Endothelial cell of umbilical vein (primary cell): ENCODE measurements around the gene VTI1A. TPM values are rescaled to one million over a fixed set of nuclear protein-coding genes. Genes with fewer than 3 reads are reported as not detected.

Experiments
- BruUV-seq: library from RNA; stranded (reverse); fragments of 400-500 nt; replicated peaks from 2 replicates; lab custom pipeline; 2021; lab: Mats Ljungman, UMichigan
- CTCF ChIA-PET: fragments of 300-600, 350-600 bp; sonication (Branson Sonifier 250); formaldehyde crosslinking; loops from one replicate; lab custom pipeline; 2021; ENCODE audit warnings: antibody characterized with exemption, inconsistent platforms; lab: Charles Lee
- POLR2A ChIA-PET: fragments of 300-600, 350-600 bp; sonication (Branson Sonifier 250); formaldehyde crosslinking; loops from one replicate; lab custom pipeline; 2021; ENCODE audit warnings: antibody characterized with exemption, inconsistent platforms; lab: Charles Lee
- DNase-seq: peaks from one replicate; pipeline ENCODE4 v3.0.0-alpha.2; 2011; ENCODE audit warnings: low read depth, low spot score
- FAIRE-seq: peaks from 2 replicates; lab custom pipeline; 2011; peaks lifted over from hg19 to GRCh38; lab: Jason Lieb, UNC
- H2AFZ ChIP-seq: 2 replicates; pipeline ENCODE4 v1.6.0; 2012; ENCODE audit warnings: low read depth, low read length, control low read depth, inconsistent platforms
- H3K27ac ChIP-seq: 2 replicates; pipeline ENCODE4 v1.5.1; 2011; ENCODE audit warnings: low read depth, mild to moderate bottlenecking, control low read depth, low read length, moderate library complexity; ENCODE audit not compliant: insufficient read depth
- H3K27me3 ChIP-seq, 2 experiments: 2 replicates each; pipeline versions ENCODE4 v1.6.0 to v1.6.1; 2011; ENCODE audit warnings: low read length in 2 of 2, mixed read lengths in 1 of 2; ENCODE audit not compliant: control insufficient read depth in 2 of 2, insufficient read depth in 2 of 2
- H3K36me3 ChIP-seq, 2 experiments: 2 replicates in 1 of 2; 3 replicates in 1 of 2; pipeline ENCODE4 v1.5.1; 2011; ENCODE audit warnings: low read length in 2 of 2, mild to moderate bottlenecking in 1 of 2, moderate library complexity in 1 of 2; ENCODE audit not compliant: control insufficient read depth in 2 of 2, insufficient read depth in 2 of 2; ENCODE audit errors: extremely low read depth in 1 of 2
- H3K4me1 ChIP-seq: 3 replicates; pipeline ENCODE4 v1.5.1; 2011; ENCODE audit warnings: mild to moderate bottlenecking, low read length; ENCODE audit not compliant: control insufficient read depth, insufficient read depth; ENCODE audit errors: extremely low read depth
- H3K4me2 ChIP-seq: 2 replicates; pipeline ENCODE4 v1.6.1; 2011; ENCODE audit warnings: low read length, control low read depth, mixed read lengths; ENCODE audit not compliant: insufficient read depth
- H3K4me3 ChIP-seq, 3 experiments: fragments of 200-600 bp in 1 of 3; sonication (generic), shearing (Covaris generic) in 1 of 3; replicated peaks in 1 of 3; 2 replicates each; pipeline ENCODE4 v1.5.1; 2011 to 2016; ENCODE audit warnings: control low read depth in 3 of 3, low read length in 3 of 3, mild to moderate bottlenecking in 2 of 3, inconsistent platforms in 1 of 3, low read depth in 1 of 3, moderate library complexity in 1 of 3; ENCODE audit not compliant: insufficient read depth in 1 of 3
- H3K79me2 ChIP-seq: 2 replicates; pipeline ENCODE4 v1.6.0; 2012; ENCODE audit warnings: low read length, inconsistent platforms; ENCODE audit not compliant: control insufficient read depth, insufficient read depth
- H3K9ac ChIP-seq: replicated peaks from 2 replicates; pipeline ENCODE3; 2011; ENCODE audit warnings: low read length, control low read depth; ENCODE audit not compliant: insufficient read depth; ENCODE audit errors: extremely low read depth
- H3K9me1 ChIP-seq: replicated peaks from 3 replicates; pipeline ENCODE4 v1.6.0; 2011; ENCODE audit warnings: mild to moderate bottlenecking, low read length; ENCODE audit not compliant: control insufficient read depth, insufficient read depth; ENCODE audit errors: extremely low read depth
- H3K9me3 ChIP-seq: replicated peaks from 2 replicates; pipeline ENCODE4 v1.5.1; 2012; ENCODE audit warnings: low read length, inconsistent platforms; ENCODE audit not compliant: control insufficient read depth, insufficient read depth
- H4K20me1 ChIP-seq: replicated peaks from 2 replicates; pipeline ENCODE3; 2011; ENCODE audit warnings: mild to moderate bottlenecking, low read length; ENCODE audit not compliant: control insufficient read depth, insufficient read depth; ENCODE audit errors: extremely low read depth
- EZH2 ChIP-seq: IDR thresholded peaks from 2 replicates; pipeline ENCODE4 v1.6.1; 2012; ENCODE audit warnings: borderline replicate concordance, low read depth, mild to moderate bottlenecking, moderate library complexity, low read length, inconsistent platforms; ENCODE audit not compliant: severe bottlenecking
- FOS ChIP-seq: IDR thresholded peaks from 2 replicates; pipeline ENCODE4 v1.6.1; 2011; ENCODE audit warnings: mild to moderate bottlenecking, low read length, moderate library complexity, borderline replicate concordance; ENCODE audit not compliant: insufficient read depth
- GATA2 ChIP-seq: IDR thresholded peaks from 2 replicates; pipeline ENCODE4 v1.7.0; 2011; ENCODE audit warnings: low read depth, mild to moderate bottlenecking, moderate library complexity, mixed read lengths, low read length; ENCODE audit not compliant: insufficient read length, insufficient read depth
- JUN ChIP-seq: IDR thresholded peaks from 2 replicates; pipeline ENCODE4 v1.6.1; 2011; ENCODE audit warnings: borderline replicate concordance, low read depth; ENCODE audit not compliant: insufficient read length, insufficient read depth
- MYC ChIP-seq: IDR thresholded peaks from one replicate; pipeline ENCODE4 v1.6.1; 2011; ENCODE audit warnings: mild to moderate bottlenecking, low read depth, low read length
- POLR2A ChIP-seq: IDR thresholded peaks from 2 replicates; pipeline ENCODE4 v1.6.1; 2012; ENCODE audit warnings: low read depth, mild to moderate bottlenecking, control low read depth, low read length
- POLR2AphosphoS5 ChIP-seq: IDR thresholded peaks from 2 replicates; pipeline ENCODE4 v1.6.1; 2012; ENCODE audit warnings: low read depth, mild to moderate bottlenecking, control low read depth, low read length, moderate library complexity; ENCODE audit not compliant: insufficient read depth
- dilution Hi-C: fragments of 300-500 bp; cut with MboI; formaldehyde crosslinking; loops from one replicate; pipeline ENCODE4 v1.15.0; 2019; ENCODE audit warnings: low sequenced_read_pairs; ENCODE audit not compliant: extremely low pct_ligation_motif_present
- intact Hi-C: fragments of 100-400 bp; cut with micrococcal nuclease; formaldehyde crosslinking; loops from one replicate; pipeline ENCODE4 v1.10.0; 2022
- polyA plus RNA-seq, 4 experiments: library from polyadenylated mRNA; depleted of rRNA in 3 of 4; stranded (reverse) in 3 of 4; unstranded in 1 of 4; fragments of >200 nt; gene quantifications; 2 replicates each; pipeline versions ENCODE4 v1.2.1 to v1.2.3, GENCODE V29; 2011 to 2012; ENCODE audit warnings: missing spikeins in 1 of 4
- total RNA-seq: library from RNA; stranded (reverse); gene quantifications from 2 replicates; pipeline ENCODE4 v1.2.3, GENCODE V29; 2021
- TF ChIP-seq, protein P1 (sequence below), 2 donors: IDR thresholded peaks; 1 replicate in 1 of 2; 2 replicates in 1 of 2; pipeline ENCODE4 v1.5.1; 2011; ENCODE audit warnings: low read length in 2 of 2, mild to moderate bottlenecking in 2 of 2, moderate library complexity in 2 of 2, control low read depth in 1 of 2, inconsistent platforms in 1 of 2, low read depth in 1 of 2; ENCODE audit not compliant: insufficient read depth in 1 of 2; ENCODE audit errors: extremely low read depth in 1 of 2
- TF ChIP-seq, protein P2 (sequence below): IDR thresholded peaks from 2 replicates; pipeline ENCODE4 v1.6.1; 2011; ENCODE audit not compliant: insufficient read depth, insufficient read length

Gene VTI1A
- total and polyA plus RNA-seq, 2 donors (not counting 3 experiments of a cell fraction or from before 2014, with no cell fraction given): 10.8 to 35.6 TPM

DNA sequence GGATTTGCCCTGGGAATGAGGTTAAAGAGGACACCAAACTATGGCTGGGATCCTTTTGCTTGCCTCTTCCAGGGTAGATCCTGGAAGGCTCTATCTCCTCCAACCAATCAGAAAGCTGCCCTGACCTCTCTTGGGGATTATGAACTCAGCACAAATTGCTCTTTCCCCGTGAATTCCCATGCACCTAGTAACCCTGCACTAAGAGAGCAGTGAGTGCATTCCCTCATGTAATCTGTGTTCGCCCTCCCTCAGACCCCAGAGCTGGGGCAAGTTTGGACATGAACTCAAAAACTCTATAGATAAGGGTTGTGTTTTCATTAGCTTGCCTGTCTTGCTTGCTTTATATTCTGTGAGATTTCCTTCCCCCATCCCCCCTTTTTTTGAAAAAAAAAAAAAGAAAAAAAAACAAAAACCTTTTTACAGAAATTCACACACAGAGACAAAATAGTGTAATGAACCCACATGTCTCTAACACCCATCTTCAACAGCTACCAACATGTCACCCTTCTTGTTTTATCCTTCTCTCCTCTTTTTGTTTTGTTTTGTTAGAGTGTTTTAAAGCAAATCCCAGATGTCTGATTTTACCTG is 277.5 kb downstream of the VTI1A start:
- Histone ChIP-seq H3K79me2 (no peaks in the 10 kb centered on the region), H3K4me3 (no peak overlapping the region), H2AFZ (no peak overlapping the region), H3K27me3 (no peaks in the 10 kb centered on the region), H3K9me1 (no peaks in the 10 kb centered on the region), H3K4me1 (no peaks in the 10 kb centered on the region), H3K36me3 (no peaks in the 10 kb centered on the region), H3K4me2 (no peak overlapping the region), H4K20me1 (no peaks in the 10 kb centered on the region), H3K9ac (no peak overlapping the region), H3K27ac (no peak overlapping the region), H3K9me3 (no peaks in the 10 kb centered on the region)
- DNase-seq: no peak
- TF ChIP-seq POLR2AphosphoS5: no peak
- TF ChIP-seq EZH2: no peak
- no peak for TF ChIP-seq MYC
- TF ChIP-seq JUN: no peak
- no peak for TF ChIP-seq POLR2A
- dilution Hi-C loops (no loop called here), intact Hi-C loops (no loop called here)
- FAIRE-seq: no peak
- CTCF ChIA-PET: interaction anchor here (0.6 to 5.1 kb wide), 4 partner anchors 10 to 661 kb away, joined by 3 to 25 read pairs (median 4); no protein-coding TSS in a partner anchor
- BruUV-seq: no TSS peak
- POLR2A ChIA-PET: no interaction called here

DNA sequence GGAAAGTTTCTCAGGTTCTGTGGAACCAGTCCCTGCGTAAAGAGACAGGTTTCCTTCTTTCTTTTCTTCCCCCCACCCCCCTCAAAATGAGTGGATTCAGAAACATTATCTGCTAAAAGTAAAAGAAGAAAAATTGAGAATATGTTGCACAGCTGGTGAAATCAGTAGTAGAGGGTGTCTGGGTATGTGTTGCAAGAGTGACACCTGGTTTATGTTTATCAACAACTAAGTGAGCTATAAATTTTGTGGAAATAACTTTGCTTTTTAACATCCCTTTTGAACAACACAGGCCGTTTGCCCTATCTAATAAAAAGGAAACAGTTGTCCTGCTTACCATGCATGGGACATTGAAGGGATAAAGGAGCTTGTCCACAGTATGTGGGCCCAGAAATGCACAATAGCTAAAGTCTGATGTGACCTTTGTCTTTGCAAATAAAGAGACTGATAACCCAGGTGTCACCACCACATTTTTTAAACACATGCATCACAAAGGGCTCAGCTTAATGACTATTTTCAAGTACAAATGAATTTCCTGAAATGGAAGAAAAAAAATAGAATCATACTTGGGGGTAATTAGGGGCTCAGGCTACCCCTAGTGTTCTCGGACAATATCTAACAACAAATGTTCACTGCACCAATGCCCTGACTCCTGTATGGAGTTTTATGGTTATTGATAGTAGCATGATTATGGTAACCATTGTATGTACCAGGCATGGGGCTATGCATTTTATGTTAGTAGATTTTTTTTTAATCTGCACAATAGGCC is 281.3 kb downstream of the VTI1A start:
- FAIRE-seq: peak; percentile 49
- H3K4me2 ChIP-seq: no peak overlapping the region
- TF ChIP-seq EZH2 (no peak), JUN (no peak), FOS (no peak), GATA2 (no peak), POLR2A (no peak), POLR2AphosphoS5 (no peak), MYC (no peak)
- TF ChIP-seq, protein P1, sequence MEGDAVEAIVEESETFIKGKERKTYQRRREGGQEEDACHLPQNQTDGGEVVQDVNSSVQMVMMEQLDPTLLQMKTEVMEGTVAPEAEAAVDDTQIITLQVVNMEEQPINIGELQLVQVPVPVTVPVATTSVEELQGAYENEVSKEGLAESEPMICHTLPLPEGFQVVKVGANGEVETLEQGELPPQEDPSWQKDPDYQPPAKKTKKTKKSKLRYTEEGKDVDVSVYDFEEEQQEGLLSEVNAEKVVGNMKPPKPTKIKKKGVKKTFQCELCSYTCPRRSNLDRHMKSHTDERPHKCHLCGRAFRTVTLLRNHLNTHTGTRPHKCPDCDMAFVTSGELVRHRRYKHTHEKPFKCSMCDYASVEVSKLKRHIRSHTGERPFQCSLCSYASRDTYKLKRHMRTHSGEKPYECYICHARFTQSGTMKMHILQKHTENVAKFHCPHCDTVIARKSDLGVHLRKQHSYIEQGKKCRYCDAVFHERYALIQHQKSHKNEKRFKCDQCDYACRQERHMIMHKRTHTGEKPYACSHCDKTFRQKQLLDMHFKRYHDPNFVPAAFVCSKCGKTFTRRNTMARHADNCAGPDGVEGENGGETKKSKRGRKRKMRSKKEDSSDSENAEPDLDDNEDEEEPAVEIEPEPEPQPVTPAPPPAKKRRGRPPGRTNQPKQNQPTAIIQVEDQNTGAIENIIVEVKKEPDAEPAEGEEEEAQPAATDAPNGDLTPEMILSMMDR (IDR thresholded peaks at IDR 0.05; ENCODE audit: extremely low read depth in 1 of 2, insufficient read depth in 1 of 2, low read depth in 1 of 2, low read length in 2 of 2): no peak
- TF ChIP-seq, protein P2, sequence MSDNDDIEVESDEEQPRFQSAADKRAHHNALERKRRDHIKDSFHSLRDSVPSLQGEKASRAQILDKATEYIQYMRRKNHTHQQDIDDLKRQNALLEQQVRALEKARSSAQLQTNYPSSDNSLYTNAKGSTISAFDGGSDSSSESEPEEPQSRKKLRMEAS: no peak
- ChIA-PET POLR2A (no interaction called here), CTCF (interaction anchor here (1.7 kb wide), 1 partner anchor 657 kb away, joined by 4 read pairs; no protein-coding TSS in a partner anchor)
- no peak overlapping the region for H3K27ac ChIP-seq
- H3K36me3 ChIP-seq: no peaks in the 10 kb centered on the region
- no peaks in the 10 kb centered on the region for H3K9me1 ChIP-seq
- dilution Hi-C loops (no loop called here), intact Hi-C loops (no loop called here)
- H3K9ac ChIP-seq: no peak overlapping the region
- DNase-seq: peak; percentile 14
- peaks cover 2% of the 10 kb centered on the region for H3K4me1 ChIP-seq
- no TSS peak for BruUV-seq
- no peaks in the 10 kb centered on the region for H3K9me3 ChIP-seq
- no peaks in the 10 kb centered on the region for H3K27me3 ChIP-seq
- H2AFZ ChIP-seq: no peak overlapping the region
- no peaks in the 10 kb centered on the region for H3K79me2 ChIP-seq
- no peak overlapping the region for H3K4me3 ChIP-seq
- H4K20me1 ChIP-seq: no peaks in the 10 kb centered on the region
